ENCODE results near the gene LMAN1L.
A peak's percentile ranks its signal among the peaks of the same experiment; 100 is the strongest.

LMAN1L gene

DNA sequence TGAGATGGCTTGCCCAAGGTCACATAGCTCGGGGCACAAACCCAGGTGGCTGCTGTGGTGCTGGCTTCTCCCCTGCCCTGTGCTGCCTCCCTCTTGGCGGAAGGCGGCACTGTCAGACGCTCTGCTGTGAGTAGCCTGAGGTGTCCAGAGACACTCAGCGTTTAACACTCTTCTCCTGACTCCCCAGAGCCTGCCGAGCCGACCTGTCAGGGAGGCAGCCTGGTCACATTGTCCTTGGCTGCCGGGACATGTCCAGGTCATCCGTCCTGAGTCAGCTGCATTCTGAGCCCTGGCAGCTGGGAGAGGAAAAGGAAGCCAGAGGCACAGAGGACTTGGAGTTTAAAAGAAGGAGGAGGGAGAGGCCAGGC lies 4.7 kb downstream of the LMAN1L start:
- DNase-seq, result peak; percentile 30

DNA sequence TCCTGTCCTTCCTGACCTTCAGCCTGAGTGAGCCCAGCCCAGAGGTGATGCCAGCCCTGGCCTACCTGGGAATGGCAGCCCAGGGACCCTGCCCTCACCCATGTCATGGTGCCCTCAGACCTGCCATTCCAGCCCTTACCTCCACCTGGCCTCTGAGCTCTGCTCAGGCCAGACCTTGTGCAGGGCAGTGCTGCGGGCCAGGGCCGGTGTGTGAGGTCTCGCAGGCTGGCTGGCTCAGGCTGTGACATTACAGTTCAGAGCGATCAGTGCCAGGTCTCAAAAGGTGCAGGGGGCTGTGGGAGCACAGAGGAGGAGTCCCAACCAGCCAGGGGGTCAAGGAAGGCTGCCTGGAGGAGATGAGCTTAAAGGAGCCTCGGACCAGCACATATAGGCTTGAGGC lies 7.4 kb downstream of the LMAN1L start:
- DNase-seq, result no peak

DNA sequence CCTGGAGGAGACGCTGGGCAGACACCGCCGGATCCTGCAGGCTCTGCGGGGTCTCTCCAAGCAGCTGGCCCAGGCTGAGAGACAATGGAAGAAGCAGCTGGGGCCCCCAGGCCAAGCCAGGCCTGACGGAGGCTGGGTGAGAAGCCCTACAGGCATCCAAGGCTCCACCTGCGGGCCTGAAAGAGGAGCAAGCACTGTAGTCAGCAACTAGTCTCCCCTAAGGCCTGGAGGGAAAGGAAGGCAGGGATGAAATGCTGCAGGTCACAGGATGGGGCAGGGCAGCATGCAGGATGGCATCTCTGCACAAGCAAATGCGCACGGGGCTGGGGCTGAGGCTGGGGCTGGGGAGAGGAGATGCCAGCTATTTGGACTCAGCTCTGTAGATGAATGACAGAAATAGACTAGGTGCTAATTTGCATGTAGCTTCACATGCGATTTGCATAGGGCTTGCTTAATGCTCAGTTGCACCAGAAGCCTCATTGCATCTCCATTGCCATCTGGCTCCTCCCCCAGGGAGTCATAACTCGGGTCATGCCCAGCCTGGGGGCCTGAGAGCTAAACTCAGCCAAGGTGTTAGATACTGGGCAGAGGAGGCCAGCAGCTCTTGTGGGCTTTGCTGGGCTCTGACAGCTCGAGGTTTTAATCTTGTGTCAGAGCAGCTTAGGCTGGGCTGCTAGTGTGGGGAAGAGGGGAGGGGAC lies 8.6 kb downstream of the LMAN1L start:
- peak; percentile 95 for DNase-seq

DNA sequence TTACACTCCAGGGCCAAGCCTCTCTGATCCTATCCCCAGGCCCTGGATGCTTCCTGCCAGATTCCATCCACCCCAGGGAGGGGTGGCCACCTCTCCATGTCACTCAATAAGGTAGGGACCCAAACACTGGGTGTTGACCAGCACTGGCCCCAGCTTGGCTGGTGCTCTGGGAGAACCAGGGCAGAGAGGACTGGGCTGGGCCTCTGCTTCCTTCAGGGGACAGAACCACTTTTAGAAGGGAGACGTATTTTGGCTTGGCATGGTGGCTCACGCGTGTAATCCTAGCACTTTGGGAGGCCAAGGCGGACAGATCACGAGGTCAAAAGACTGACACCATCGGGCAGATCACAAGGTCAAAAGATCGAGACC lies 9.1 kb downstream of the LMAN1L start:
- no peak for DNase-seq

DNA sequence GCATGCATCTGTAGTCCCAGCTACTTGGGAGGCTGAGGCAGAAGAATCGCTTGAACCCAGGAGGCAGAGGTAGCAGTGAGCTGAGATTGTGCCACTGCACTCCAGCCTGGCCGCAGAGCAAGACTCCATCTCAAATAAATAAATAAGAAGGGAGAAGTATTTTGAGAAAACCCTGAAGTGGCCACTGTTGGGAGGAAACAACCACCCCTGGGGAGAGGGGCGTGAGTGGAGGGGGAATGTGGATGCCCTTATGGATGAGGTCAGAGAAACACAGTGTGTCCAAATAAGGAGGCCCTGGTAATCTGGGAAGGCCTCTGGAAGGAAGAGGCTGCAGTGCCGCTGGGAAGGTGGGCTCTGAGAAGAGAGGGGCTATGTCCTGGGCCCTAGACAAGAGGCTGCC lies 9.6 kb downstream of the LMAN1L start:
- DNase-seq, result no peak

DNA sequence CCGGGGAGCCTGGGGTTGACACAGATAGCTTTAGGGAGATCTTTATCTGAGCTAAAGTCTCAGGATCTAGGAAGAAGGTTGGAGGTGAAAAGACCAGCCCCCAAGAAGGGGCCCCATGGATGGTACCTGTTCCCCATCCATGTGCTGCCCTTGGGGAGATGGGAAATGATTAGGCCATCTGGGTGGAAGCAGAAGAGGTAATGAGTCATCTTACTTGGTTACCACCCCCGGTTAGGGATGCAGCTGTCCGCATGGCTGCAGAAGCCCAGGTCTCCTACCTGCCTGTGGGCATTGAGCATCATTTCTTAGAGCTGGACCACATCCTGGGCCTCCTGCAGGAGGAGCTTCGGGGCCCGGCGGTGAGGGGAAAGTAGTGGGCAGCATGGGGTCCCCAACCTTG lies 10.7 kb downstream of the LMAN1L start:
- DNase-seq, result peak; percentile 40

DNA sequence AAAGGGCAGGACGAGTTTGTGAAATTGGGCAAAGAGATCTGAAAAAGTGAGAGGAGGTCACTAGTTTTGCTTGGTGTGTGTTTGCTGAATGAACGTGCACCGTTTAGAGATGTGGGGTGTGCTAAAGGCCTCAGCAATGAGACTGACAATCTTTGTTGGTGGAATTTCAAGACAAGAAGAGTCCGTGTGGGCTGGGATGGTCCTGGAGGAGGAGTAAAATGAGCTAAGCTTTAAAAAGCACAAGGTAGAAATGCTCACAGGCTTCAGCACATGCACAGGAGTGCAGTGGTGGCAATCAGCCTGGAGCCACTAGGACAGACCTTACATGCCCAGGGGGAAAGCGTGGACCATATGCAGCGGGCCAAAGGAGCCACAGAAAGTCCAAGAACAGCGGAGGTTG lies 12.3 kb downstream of the LMAN1L start:
- no peak for DNase-seq

DNA sequence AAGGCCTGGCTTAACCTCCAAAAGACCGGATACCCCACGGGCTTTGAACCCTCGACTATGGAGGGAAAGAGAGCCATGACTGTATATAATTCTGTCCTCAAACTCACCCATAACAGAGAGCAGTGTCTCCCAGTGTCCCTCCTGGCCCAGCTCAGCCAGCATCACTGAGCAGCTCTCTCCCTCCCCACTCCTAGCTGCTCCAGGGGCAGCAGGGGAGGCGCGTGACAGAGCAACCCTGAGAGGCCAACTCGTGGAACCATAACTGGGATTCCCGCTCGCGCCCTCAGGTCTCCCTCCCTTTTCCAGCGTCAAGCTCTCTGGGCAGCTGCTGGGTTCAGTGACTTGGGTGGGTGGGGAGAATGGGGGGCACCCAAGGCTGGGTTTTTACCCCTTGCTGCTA lies 13.2 kb downstream of the LMAN1L start:
- peak; percentile 49 for DNase-seq

DNA sequence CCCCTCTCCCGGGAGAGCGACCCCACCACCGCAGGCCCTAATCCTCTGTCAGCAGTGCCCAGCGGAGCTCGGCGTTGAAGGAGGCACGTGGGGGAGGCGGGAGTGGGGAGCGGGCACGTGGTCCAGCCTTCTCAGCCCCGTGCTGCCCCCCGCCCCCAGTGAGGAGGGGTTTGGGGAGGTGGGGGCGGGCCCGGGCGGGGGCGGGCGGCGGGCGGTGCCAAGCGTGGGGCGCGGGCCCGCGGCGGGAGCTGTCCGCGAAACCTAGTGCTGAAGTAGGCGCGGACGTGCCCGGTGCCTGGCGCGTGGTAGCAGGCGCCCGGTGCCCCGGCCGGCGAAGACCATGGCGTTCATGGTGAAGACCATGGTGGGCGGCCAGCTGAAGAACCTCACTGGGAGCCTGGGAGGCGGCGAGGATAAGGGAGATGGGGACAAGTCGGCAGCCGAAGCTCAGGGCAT lies 13.8 kb downstream of the LMAN1L start, which contains the start of gene CPLX3:
Gene CPLX3 (plus strand): TSS at position 264 of the 456 bp plus-strand sequence. CDS start 77 bp downstream, at position 341.
- DNase-seq, result peak; percentile 57

DNA sequence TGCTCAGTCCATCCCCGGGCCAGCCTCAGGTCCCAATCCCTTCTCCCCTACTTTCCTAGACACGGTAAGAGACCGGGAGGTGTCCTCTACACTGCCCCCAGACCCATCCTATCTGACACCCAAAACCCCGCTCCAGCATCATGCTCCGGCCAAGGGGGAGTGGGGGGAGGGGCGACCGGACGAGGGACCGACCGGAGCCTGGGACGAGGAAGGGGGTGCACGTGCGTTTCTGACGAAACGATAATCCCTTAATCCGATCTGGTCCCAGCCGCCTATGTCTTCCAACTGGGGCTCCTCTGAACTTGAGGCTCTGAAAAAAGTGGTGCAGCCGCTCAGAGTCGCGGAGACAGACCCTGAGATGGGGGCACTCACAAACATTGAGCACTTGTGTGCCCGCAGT lies 14.3 kb downstream of the LMAN1L start:
- DNase-seq, result peak; percentile 92

DNA sequence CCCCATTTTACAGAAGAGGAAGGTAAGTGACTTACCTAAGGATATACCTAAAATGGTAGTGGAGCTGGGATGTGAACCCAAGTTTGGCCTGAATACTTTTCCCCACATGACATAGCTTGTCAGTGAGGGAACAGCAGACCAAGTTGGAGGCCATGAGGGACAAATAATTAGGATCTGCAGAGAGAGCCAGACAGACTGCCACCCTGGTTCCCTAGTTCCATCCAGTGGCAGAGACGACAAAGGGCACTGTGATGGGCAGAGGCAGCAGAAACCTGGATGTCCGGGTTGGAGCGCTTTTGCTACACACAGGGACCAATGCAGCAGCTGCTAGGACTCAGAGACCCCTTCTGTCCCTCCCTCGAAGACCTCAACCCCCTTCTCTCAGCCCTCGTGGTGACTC lies 15.0 kb downstream of the LMAN1L start:
- peak; percentile 43 for DNase-seq

DNA sequence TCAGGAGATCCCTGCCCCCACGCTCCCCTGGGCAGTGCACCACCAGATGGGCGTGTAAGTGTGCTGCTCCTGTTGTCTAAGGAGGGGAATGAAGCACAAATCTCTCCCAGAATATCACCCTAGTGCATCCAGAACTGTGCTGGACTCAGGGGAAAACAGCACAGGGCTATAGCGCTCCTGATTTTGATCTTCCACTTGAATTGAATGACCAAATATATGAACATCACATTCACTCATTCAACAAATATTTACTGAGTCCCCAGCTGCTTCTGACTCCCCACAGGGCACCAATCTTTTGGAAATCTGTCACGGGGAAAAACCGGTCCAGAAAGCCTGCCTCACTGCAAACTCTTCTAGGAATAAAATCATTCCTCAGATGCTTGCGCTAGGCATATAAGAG lies 16.2 kb downstream of the LMAN1L start:
- DNase-seq, result peak; percentile 79

DNA sequence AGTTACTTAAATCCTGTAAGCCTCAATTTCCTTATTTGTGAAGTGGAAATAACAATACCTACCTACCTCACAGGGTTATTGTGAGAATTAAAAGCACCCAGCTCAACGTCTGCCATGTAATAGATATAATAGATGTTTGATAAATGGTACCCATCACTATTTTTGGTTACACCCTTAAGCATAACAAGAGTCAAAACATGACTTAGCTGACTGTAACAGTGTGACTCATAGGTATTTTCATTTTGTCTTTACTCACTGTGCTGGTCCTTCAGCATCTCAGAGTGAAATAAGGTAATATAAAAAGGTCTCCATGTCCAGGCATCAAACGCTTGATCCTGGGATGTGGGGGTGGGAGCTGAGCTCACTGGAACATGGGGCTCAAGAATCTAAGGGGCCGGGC lies 16.9 kb downstream of the LMAN1L start:
- no peak for DNase-seq

DNA sequence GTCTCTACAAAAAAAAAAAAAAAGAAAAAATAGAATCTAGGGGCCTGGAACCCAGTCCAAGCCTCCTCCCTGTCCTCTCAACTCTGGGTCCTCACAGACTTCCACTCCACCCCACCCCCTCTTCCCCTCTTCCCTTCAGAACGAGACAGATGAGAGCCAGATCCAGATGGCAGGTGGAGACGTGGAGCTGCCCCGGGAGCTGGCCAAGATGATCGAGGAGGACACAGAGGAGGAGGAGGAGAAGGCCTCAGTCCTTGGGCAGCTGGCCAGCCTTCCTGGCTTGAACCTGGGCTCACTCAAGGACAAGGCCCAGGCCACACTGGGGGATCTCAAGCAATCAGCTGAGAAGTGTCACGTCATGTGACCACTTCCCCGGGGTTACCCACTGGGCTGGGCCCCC lies 17.4 kb downstream of the LMAN1L start:
- DNase-seq, result peak; percentile 37

DNA sequence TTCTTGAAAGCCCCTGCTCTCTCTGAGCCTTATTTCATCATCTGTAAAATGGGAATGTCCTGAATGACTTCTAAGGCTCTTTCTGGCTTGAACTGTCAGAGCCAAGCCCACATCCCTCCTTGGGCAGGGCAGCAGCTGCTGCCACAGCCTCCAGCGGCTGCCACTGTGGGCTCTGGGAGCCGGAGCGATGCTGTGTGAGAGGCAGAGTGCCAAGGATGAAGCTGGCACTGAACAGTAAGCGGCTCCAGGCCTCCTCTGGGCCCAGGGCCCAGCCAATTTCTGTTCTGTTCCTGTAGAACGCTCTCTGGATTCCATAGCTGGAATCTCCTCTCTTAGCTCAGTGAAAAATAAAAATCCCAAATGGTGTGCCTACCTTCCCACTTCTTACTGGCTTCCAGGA lies 18.2 kb downstream of the LMAN1L start:
- no peak for DNase-seq

DNA sequence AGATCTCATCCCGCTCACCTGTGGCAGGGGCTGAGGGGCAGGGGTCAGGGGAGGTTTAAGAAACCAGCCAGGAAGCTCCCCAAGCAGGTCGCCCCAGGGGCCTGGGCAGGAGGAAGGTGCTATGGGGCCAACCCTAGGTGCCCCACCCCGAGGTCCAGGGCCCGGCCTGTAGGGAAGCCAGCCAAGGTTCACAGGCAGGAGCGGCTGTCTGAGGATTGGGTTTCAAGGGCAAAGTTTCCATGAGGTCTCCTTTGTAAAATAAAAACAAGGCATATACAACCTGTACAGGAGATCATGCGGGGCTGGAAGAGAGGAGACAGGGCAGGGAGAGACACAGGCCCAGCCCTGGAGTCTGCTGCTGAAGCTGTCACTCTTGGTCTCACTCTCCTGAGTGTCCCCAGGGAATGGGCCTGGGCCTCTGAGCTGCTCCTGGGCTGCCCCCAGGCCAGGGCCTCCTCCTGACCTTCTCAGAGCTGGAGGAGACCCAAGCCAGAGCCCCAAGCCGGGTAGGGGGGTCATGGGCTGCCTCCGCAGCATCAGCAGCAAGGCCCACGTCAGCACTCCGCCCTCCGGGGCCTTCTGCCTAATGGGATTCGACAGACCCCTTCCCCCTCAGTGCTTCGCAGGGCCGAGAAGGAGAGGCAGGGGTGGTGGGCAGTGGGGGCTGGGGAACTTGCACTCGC lies 19.3 kb downstream of the LMAN1L start:
- peak; percentile 76 for DNase-seq

DNA sequence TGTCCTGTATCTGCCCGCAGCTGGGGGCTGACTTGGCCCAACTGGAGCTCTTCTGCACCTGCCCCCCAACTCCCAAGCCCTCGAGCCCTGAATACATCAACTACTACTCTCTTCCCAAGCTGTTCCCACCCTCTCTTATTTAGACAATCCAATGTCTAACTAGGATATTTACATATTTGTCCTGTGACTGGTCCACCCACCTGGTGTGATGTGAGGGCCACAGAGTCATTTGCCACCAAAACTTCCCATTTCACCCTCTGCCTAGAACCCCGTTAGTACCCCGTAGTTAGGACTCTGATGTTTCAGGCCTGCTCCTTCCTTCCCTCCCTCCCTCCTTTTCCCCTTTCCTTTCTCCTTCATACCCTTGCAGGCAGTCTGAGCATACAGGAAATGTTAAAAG lies 20.2 kb downstream of the LMAN1L start:
- no peak for DNase-seq

DNA sequence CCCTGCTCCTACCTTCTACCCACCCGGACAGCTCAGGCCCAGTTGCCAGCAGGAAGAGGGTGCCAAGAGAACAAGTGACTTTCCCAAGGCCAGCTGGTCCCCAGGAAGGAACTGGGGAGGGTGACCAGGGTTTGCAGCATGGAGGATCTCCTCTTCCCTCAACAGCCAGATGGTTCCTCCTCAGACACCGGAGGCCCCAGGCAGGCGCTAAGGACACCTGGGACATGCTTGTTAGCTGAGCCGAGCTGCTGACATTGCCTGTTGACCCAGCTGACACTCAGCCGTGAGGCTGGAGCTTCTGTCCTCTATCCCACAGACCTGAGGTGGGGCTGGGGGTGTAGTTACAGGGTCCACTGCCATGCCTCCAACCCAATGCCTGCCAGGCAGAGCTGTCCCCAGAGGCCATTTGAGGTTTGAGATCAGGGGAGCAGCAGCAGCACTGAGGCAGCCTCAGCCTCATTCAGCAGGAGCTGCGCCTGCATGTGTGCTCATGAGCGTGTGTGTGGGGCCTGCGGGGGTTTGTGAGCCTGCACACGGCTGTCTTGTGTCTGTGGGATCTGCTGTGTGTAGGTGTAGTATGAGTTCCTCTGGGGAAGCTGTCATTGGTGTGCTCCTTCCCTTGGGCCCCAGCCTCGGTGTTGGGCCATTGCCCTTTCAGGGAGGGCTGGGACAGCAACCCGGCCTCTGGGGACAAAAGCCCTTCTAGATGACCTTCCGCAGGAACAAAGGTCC lies 20.9 kb downstream of the LMAN1L start:
- DNase-seq, result peak; percentile 75

DNA sequence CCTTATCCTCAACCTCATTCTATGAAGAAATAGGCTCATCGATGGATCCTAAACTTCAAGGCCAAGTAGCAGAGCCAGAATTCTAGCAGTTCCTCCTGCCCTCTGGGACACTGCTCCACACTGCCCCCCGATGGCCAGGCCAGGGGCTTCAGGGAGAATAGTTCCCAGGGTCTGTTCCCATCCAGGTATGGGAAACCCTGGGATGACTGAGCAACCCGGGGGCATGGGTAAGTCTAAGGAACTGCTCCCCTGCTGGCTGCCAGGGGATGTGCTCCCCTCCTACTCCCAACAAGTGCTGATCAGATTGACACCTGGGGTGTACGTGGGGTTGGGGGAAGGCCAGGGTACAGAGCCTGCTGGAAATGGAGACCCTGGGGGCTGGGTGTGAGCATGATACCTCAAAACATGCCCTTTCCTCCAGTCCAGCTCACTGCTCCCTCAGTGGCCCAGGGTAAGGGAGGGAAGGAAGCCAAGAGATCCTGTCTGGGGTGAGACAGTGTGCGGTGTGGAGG lies 22.7 kb downstream of the LMAN1L start:
- peak; percentile 92 for DNase-seq

DNA sequence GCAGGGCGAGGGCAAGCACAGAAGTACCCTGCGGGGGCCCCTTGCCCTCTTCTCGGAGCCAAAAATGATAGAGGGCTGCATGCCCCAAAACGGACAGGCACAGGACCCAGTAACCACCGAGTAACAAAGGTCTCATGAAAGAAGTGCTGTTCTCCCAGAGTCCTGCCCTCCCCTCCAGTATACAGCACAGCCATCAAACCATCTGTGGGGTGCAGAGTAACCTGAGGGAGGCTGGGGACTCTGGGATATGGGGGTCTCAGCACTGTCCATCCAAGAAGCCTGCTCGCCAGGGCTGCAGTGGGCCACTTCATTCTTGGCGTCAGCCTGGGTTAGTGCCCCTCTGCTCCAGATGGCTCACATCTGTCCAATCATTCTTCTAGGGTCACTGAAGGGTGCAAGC lies 24.2 kb downstream of the LMAN1L start:
- no peak for DNase-seq

DNA sequence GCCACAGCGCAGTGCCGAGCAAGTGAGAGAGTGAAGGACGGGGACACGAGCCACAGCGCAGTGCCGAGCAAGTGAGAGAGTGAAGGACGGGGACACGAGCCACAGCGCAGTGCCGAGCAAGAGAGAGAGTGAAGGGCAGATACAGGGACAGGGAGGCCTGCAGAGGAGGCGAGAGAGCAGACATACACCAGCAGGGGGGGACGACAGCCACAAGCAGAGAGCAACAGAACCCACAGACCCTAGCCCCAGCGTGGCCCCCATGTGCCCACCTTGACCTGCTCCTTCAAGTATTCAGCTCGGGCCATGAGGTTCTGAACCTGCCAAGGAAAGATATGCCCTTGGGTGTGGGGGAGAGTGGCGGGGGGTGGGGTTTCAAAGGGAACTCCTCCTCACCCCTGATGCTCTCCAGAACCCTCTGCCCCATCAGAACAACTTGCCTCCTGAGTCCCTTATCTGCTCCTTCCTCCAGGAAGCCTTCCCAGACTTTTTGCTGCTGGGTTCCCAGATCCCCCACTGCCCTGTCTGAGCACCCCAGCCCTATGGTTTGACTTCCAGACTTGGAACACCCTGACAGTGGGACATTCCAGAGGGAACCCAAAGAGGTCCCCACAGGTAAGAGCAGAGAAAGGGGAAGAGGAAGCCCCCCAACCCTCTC lies 25.0 kb downstream of the LMAN1L start:
- no peak for DNase-seq

DNA sequence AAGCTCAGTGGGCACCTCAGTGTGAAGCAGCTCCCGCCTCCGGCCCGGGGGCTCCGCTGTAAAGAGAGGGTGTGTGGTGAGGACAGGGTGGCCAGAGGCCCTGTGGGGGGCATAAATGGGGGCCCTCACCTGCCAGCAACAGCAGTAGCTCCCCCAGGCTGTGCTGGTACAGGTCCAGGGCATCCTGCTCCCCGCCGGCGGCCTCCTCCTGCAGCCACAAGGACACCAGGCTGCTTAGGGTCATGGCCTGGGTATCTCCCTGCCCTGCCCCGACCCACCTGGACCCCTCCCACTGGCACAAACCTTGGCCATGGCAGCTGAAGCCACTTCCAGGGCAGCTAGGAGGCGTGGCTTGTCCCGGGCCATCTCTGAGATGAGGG lies 25.5 kb downstream of the LMAN1L start:
- no peak for DNase-seq
